Measurements from ENCODE around the gene SCEL.

DNA sequence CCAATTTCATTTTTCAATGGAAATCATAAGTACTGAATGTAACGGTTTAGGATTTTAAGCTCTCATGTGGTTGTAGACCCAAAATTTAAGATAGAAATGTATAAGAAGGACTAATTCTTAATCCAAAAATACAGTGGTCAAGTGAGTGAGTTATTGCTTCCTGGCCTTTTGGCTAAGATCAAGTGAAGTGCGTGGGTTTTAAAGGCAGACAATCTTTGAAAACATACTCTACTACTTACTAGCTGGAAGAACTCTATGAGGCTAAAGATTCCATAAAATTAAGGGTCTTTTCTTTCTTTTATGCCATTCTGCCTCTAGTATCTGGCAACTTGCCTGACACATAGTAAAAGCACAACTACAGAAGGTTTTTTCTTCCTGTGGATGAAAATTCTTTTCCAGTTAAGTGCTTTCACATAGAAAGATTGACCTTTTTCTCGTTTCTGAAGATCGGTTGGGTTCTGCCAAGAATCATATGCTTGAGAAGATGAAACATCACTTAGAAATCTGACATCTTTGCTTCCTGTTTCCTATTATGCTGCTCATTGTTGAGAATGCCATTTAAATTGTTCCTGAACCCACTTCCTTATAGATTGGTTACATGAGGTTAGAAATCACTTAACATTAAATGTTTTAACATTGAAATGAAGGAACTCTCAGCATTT, 26.4 kb upstream of the SCEL start:
- TF ChIP-seq POLR2A (IDR thresholded peaks at IDR 0.05), result no peak
- TF ChIP-seq, protein P1, sequence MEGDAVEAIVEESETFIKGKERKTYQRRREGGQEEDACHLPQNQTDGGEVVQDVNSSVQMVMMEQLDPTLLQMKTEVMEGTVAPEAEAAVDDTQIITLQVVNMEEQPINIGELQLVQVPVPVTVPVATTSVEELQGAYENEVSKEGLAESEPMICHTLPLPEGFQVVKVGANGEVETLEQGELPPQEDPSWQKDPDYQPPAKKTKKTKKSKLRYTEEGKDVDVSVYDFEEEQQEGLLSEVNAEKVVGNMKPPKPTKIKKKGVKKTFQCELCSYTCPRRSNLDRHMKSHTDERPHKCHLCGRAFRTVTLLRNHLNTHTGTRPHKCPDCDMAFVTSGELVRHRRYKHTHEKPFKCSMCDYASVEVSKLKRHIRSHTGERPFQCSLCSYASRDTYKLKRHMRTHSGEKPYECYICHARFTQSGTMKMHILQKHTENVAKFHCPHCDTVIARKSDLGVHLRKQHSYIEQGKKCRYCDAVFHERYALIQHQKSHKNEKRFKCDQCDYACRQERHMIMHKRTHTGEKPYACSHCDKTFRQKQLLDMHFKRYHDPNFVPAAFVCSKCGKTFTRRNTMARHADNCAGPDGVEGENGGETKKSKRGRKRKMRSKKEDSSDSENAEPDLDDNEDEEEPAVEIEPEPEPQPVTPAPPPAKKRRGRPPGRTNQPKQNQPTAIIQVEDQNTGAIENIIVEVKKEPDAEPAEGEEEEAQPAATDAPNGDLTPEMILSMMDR (IDR thresholded peaks at IDR 0.05), result no peak
